ENCODE results near the gene LEMD3. TPM values are rescaled to one million over a fixed set of nuclear protein-coding genes. Genes with fewer than 3 reads are reported as not detected.

The LEMD3 gene
- total RNA-seq, 1 donor from 2014 or later, result 44.4 TPM

DNA sequence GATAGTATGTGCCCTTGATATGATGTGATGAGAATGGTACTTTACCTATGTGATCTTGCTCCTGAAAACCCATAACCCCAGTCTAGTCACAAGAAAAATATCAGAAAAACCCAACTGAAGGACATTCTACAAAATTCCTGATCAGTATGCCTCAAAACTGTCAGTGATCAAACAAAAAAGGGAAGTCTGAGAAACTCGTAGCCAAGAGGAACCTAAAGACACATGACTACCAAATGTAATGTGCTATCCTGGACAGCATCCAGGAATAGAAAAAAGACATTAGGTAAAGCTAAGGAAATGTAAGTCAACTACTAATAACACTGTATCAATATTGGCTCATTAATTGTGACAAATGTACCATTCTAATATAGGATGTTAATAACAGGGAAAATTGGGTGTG is 44.1 kb upstream of the LEMD3 start:
- H3K4me1 Mint-ChIP-seq, result peaks cover 5% of the 10 kb centered on the region
- TF ChIP-seq, protein P1, sequence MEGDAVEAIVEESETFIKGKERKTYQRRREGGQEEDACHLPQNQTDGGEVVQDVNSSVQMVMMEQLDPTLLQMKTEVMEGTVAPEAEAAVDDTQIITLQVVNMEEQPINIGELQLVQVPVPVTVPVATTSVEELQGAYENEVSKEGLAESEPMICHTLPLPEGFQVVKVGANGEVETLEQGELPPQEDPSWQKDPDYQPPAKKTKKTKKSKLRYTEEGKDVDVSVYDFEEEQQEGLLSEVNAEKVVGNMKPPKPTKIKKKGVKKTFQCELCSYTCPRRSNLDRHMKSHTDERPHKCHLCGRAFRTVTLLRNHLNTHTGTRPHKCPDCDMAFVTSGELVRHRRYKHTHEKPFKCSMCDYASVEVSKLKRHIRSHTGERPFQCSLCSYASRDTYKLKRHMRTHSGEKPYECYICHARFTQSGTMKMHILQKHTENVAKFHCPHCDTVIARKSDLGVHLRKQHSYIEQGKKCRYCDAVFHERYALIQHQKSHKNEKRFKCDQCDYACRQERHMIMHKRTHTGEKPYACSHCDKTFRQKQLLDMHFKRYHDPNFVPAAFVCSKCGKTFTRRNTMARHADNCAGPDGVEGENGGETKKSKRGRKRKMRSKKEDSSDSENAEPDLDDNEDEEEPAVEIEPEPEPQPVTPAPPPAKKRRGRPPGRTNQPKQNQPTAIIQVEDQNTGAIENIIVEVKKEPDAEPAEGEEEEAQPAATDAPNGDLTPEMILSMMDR (IDR thresholded peaks at IDR 0.05; ENCODE audit: unreplicated experiment), result no peak
- H3K9me3 Mint-ChIP-seq, result no peaks in the 10 kb centered on the region
- DNase-seq (ENCODE audit: low spot score in 2 of 2, unreplicated experiment in 2 of 2), result no peak
- no peaks in the 10 kb centered on the region for H3K36me3 Mint-ChIP-seq
- peaks cover 42% of the 10 kb centered on the region for H3K27me3 Mint-ChIP-seq (ENCODE audit: low read depth)
- no peak overlapping the region for H3K4me3 Mint-ChIP-seq
- H3K27ac Mint-ChIP-seq, result no peak overlapping the region

DNA sequence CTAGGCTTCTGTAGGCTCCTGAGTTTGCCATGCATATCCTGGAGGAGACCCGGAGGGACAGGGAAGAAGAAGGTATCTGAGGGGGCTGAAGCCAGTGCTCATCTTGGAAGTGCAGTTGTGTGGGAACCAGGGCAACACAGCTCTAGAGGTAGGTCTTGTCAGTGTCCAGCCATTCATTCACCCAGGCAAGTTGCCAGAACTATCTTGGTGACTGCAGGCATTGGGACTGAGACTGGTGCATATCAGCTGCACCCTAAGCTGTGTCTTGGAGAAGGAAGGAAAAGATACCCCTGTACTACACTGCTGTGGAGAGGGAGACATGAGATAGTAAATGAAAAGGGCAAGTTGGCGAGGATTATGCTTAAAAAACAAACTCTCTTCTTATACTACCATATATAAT is 43.4 kb upstream of the LEMD3 start:
- DNase-seq (ENCODE audit: low spot score in 2 of 2, unreplicated experiment in 2 of 2), result no peak
- TF ChIP-seq, protein P1 (IDR thresholded peaks at IDR 0.05; ENCODE audit: unreplicated experiment), result no peak
- Mint-ChIP-seq H3K27ac (no peak overlapping the region), H3K4me3 (no peak overlapping the region), H3K4me1 (no peaks in the 10 kb centered on the region), H3K9me3 (no peaks in the 10 kb centered on the region), H3K27me3 (ENCODE audit: low read depth) (peaks cover 40% of the 10 kb centered on the region), H3K36me3 (no peaks in the 10 kb centered on the region)

DNA sequence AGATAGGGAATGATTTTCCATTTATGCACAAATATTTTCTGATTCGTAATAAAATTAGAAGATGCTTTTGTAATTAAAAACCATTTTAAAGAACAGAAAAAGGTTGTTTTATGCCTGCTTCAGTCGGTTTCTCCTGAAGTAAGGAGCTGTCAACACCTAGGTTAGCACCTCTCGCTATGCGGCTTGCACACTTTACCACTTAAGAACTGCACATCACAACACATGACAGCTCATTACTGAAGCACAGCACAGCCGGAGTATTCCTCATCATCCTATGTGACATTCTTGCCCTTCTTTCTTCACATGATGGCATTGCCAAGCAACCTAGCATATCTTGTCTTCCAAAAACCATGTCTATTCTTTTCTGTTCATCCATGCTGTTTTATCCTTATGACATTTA is 42.9 kb upstream of the LEMD3 start:
- Mint-ChIP-seq H3K27me3 (ENCODE audit: low read depth) (peaks cover 41% of the 10 kb centered on the region), H3K4me1 (no peaks in the 10 kb centered on the region), H3K4me3 (no peak overlapping the region), H3K9me3 (no peaks in the 10 kb centered on the region), H3K36me3 (no peaks in the 10 kb centered on the region), H3K27ac (no peak overlapping the region)
- TF ChIP-seq, protein P1 (IDR thresholded peaks at IDR 0.05; ENCODE audit: unreplicated experiment), result no peak
- no peak for DNase-seq (ENCODE audit: low spot score in 2 of 2, unreplicated experiment in 2 of 2)

DNA sequence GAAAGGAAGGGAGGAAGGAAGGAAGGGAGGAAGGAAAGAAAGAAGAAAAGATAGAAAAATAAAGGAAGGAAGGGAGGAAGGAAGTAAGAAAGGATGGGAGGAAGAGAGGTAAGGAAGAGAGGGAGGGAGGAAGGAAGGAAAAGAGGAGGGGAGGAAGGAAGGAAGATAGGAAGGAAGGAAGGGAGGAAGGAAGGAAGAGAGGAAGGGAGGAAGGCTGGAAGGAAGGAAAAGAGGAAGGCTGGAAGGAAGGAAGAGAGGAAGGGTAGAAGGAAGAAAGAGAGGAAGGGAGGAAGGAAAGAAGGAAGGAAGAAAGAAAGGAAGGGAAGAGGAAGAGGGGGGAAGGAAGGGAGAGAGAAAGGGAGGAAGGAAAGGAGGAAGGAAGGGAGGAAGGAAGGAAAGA is 35.5 kb upstream of the LEMD3 start:
- Mint-ChIP-seq H3K4me1 (no peaks in the 10 kb centered on the region), H3K27me3 (ENCODE audit: low read depth) (peaks cover 49% of the 10 kb centered on the region), H3K9me3 (peaks cover 14% of the 10 kb centered on the region), H3K27ac (no peak overlapping the region), H3K36me3 (peaks cover 3% of the 10 kb centered on the region), H3K4me3 (no peak overlapping the region)
- TF ChIP-seq, protein P1 (IDR thresholded peaks at IDR 0.05; ENCODE audit: unreplicated experiment), result no peak
- DNase-seq (ENCODE audit: low spot score in 2 of 2, unreplicated experiment in 2 of 2), result no peak

DNA sequence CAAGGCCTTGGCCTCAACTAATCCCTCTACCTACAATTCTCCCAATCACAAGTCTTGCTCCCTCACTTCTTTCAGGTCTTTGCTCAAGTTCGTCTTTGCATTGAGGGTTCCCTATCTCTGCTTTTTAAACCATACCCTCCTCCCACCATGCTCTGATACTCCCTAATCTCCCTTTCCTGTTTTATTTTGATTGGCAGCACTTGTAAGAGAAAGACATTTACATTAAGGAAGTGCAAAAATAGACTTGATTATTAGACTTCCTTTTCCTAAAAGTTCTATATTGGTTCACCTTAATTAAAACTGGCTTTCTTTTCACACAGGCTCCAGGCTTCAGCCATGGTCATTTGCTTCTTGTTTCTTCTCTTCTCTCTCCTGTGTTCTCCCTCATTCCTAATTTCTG is 30.0 kb upstream of the LEMD3 start:
- no peak for DNase-seq (ENCODE audit: low spot score in 2 of 2, unreplicated experiment in 2 of 2)
- H3K27ac Mint-ChIP-seq, result no peak overlapping the region
- H3K27me3 Mint-ChIP-seq (ENCODE audit: low read depth), result peaks cover 34% of the 10 kb centered on the region
- H3K36me3 Mint-ChIP-seq, result peaks cover 3% of the 10 kb centered on the region
- peaks cover 3% of the 10 kb centered on the region for H3K4me1 Mint-ChIP-seq
- H3K4me3 Mint-ChIP-seq, result no peak overlapping the region
- H3K9me3 Mint-ChIP-seq, result peaks cover 14% of the 10 kb centered on the region
- TF ChIP-seq, protein P1 (IDR thresholded peaks at IDR 0.05; ENCODE audit: unreplicated experiment), result no peak

DNA sequence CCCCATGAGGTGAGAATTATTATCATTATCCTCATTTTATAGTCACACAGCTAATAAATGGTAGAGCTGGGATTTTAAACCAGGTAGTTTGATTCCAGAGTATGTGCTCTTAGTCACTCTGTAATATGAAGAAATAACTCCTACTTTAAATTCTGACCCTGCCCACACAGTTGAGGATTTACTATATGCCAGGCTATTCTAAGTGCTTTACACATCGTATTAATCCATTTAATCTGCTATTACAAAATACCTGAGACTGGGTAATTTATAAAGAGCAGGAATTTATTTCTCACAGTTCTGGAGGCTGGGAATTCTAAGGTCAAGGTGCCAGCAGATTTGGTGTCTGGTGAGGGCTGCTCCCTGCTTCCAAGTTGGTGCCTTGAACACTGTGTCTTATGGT is 28.6 kb upstream of the LEMD3 start:
- Mint-ChIP-seq H3K36me3 (peaks cover 3% of the 10 kb centered on the region), H3K27ac (no peak overlapping the region), H3K4me3 (no peak overlapping the region), H3K4me1 (peaks cover 3% of the 10 kb centered on the region), H3K9me3 (peaks cover 10% of the 10 kb centered on the region), H3K27me3 (ENCODE audit: low read depth) (peaks cover 35% of the 10 kb centered on the region)
- TF ChIP-seq, protein P1 (IDR thresholded peaks at IDR 0.05; ENCODE audit: unreplicated experiment), result no peak
- DNase-seq (ENCODE audit: low spot score in 2 of 2, unreplicated experiment in 2 of 2), result no peak

Measured in mesothelial cell of epicardium (in vitro differentiated cells).